H1 (cell line): Measurements from ENCODE around the gene CCNI2. TPM values are rescaled to one million over a fixed set of nuclear protein-coding genes. Genes with fewer than 3 reads are reported as not detected.

Experiments used
- CTCF ChIA-PET: fragments of 300-600 bp; sonication (Branson Sonifier 250); formaldehyde crosslinking; loops from one replicate; lab custom pipeline; 2021; ENCODE audit not compliant: partially characterized antibody; lab: Charles Lee
- POLR2A ChIA-PET: fragments of 300-600 bp; sonication (Branson Sonifier 250); formaldehyde crosslinking; loops from one replicate; lab custom pipeline; 2021; ENCODE audit warnings: inconsistent platforms; ENCODE audit not compliant: partially characterized antibody; lab: Charles Lee
- DNase-seq, 2 experiments: peaks; one replicate each; pipeline versions ENCODE4 v3.0.0 to v3.0.0-alpha.2; 2010 to 2022; ENCODE audit warnings: low spot score in 2 of 2, low read depth in 1 of 2, mixed read lengths in 1 of 2
- FAIRE-seq: peaks from 2 replicates; lab custom pipeline; 2011; peaks lifted over from hg19 to GRCh38; lab: Jason Lieb, UNC
- H2AFZ ChIP-seq: 2 replicates; pipeline ENCODE4 v1.8.1; 2012; ENCODE audit warnings: low read length, inconsistent platforms
- H2AK5ac ChIP-seq: 2 replicates; pipeline ENCODE4 v1.6.1; 2013; ENCODE audit warnings: low read depth, low read length
- H2BK120ac ChIP-seq: replicated peaks from 2 replicates; pipeline ENCODE3; 2013; ENCODE audit warnings: low read depth, low read length, inconsistent platforms
- H2BK12ac ChIP-seq: 2 replicates; pipeline ENCODE4 v1.6.1; 2013; ENCODE audit warnings: low read depth, low read length
- H2BK15ac ChIP-seq: 2 replicates; pipeline ENCODE4 v1.6.1; 2013; ENCODE audit warnings: low read length
- H2BK20ac ChIP-seq: 2 replicates; pipeline ENCODE4 v1.6.1; 2013; ENCODE audit warnings: low read length
- H2BK5ac ChIP-seq: 2 replicates; pipeline ENCODE4 v1.6.1; 2013; ENCODE audit warnings: low read depth, low read length
- H3K14ac ChIP-seq: 2 replicates; pipeline ENCODE4 v1.6.1; 2013; ENCODE audit warnings: inconsistent platforms; ENCODE audit not compliant: insufficient read length
- H3K18ac ChIP-seq: 2 replicates; pipeline ENCODE4 v1.6.1; 2013; ENCODE audit warnings: low read length; ENCODE audit errors: extremely low read depth
- H3K23ac ChIP-seq: 2 replicates; pipeline ENCODE4 v1.6.1; 2013; ENCODE audit warnings: inconsistent platforms; ENCODE audit not compliant: insufficient read length
- H3K23me2 ChIP-seq: 2 replicates; pipeline ENCODE4 v1.6.1; 2013; ENCODE audit warnings: low read depth, low read length
- H3K27ac ChIP-seq: 2 replicates; pipeline ENCODE4 v1.6.1; 2011; ENCODE audit warnings: low read depth, low read length, inconsistent platforms
- H3K27me3 ChIP-seq, 4 experiments: replicated peaks in 1 of 4; 1 replicate in 1 of 4; 2 replicates in 3 of 4; pipeline versions ENCODE4 v1.6.1 to v1.8.1; 2011 to 2013; ENCODE audit warnings: low read length in 3 of 4, mild to moderate bottlenecking in 3 of 4, inconsistent platforms in 2 of 4, mixed read lengths in 2 of 4, moderate library complexity in 1 of 4; ENCODE audit not compliant: control insufficient read depth in 3 of 4, insufficient read depth in 3 of 4; ENCODE audit errors: extremely low read depth in 1 of 4
- H3K36me3 ChIP-seq, 4 experiments: 2 replicates each; pipeline versions ENCODE4 v1.6.1 to v1.8.1; 2011 to 2013; ENCODE audit warnings: mild to moderate bottlenecking in 4 of 4, low read length in 3 of 4, moderate library complexity in 2 of 4, control low read depth in 1 of 4, inconsistent platforms in 1 of 4; ENCODE audit not compliant: insufficient read depth in 4 of 4, control insufficient read depth in 2 of 4
- H3K4ac ChIP-seq: replicated peaks from 2 replicates; pipeline ENCODE3; 2013; ENCODE audit warnings: low read length, low read depth, mixed read lengths, inconsistent platforms; ENCODE audit not compliant: insufficient read length
- H3K4me1 ChIP-seq, 4 experiments: replicated peaks in 1 of 4; 1 replicate in 1 of 4; 2 replicates in 3 of 4; pipeline versions ENCODE4 v1.6.1 to v1.8.1; 2011 to 2013; ENCODE audit warnings: low read length in 3 of 4, inconsistent platforms in 2 of 4, mixed read lengths in 1 of 4; ENCODE audit not compliant: insufficient read depth in 4 of 4, control insufficient read depth in 3 of 4
- H3K4me2 ChIP-seq, 2 experiments: 2 replicates each; pipeline versions ENCODE4 v1.6.1 to v1.8.1; 2011 to 2013; ENCODE audit warnings: low read depth in 2 of 2, low read length in 2 of 2, control low read depth in 1 of 2, inconsistent platforms in 1 of 2, mild to moderate bottlenecking in 1 of 2; ENCODE audit not compliant: insufficient read depth in 1 of 2
- H3K4me3 ChIP-seq, 4 experiments: fragments of 200-600, 300-600 bp in 1 of 4; sonication (generic), shearing (Covaris generic), sonication (Bioruptor Twin) in 1 of 4; 2 replicates each; pipeline versions ENCODE4 v1.5.1 to v1.8.1; 2011 to 2016; ENCODE audit warnings: low read length in 4 of 4, low read depth in 3 of 4, control low read depth in 2 of 4, inconsistent platforms in 2 of 4, mild to moderate bottlenecking in 2 of 4, mixed read lengths in 1 of 4, moderate library complexity in 1 of 4; ENCODE audit not compliant: insufficient read depth in 2 of 4; ENCODE audit errors: extremely low read depth in 1 of 4
- H3K56ac ChIP-seq: replicated peaks from 2 replicates; pipeline ENCODE3; 2013; ENCODE audit warnings: low read depth, mild to moderate bottlenecking, mixed read lengths, low read length, inconsistent platforms; ENCODE audit not compliant: insufficient read length
- H3K79me1 ChIP-seq: 2 replicates; pipeline ENCODE4 v1.6.1; 2013; ENCODE audit warnings: low read depth, low read length, control low read depth
- H3K79me2 ChIP-seq, 2 experiments: 2 replicates each; pipeline versions ENCODE4 v1.6.1 to v1.8.1; 2012 to 2013; ENCODE audit warnings: low read length in 2 of 2, mild to moderate bottlenecking in 2 of 2, inconsistent platforms in 1 of 2; ENCODE audit not compliant: insufficient read depth in 2 of 2, control insufficient read depth in 1 of 2
- H3K9ac ChIP-seq, 4 experiments: replicated peaks in 1 of 4; 1 replicate in 1 of 4; 2 replicates in 3 of 4; pipeline versions ENCODE4 v1.6.1 to v1.8.1; 2011 to 2013; ENCODE audit warnings: low read depth in 3 of 4, low read length in 3 of 4, control low read depth in 2 of 4, mild to moderate bottlenecking in 2 of 4, moderate library complexity in 2 of 4, inconsistent platforms in 1 of 4; ENCODE audit errors: extremely low read depth in 1 of 4
- H3K9me3 ChIP-seq, 2 experiments: 2 replicates each; pipeline versions ENCODE4 v1.6.1 to v1.8.1; 2012 to 2013; ENCODE audit warnings: mild to moderate bottlenecking in 2 of 2, moderate library complexity in 2 of 2, control low read depth in 1 of 2, inconsistent platforms in 1 of 2, low read depth in 1 of 2, low read length in 1 of 2, mixed read lengths in 1 of 2; ENCODE audit not compliant: insufficient read depth in 2 of 2
- H4K20me1 ChIP-seq, 2 experiments: replicated peaks in 1 of 2; 2 replicates each; pipeline versions ENCODE3 to v1.8.1; 2011 to 2013; ENCODE audit warnings: inconsistent platforms in 2 of 2, low read length in 2 of 2, mild to moderate bottlenecking in 1 of 2; ENCODE audit not compliant: insufficient read depth in 2 of 2, control insufficient read depth in 1 of 2
- H4K5ac ChIP-seq: 2 replicates; pipeline ENCODE4 v1.6.1; 2013; ENCODE audit warnings: low read length, low read depth, mixed read lengths, inconsistent platforms; ENCODE audit not compliant: insufficient read length
- H4K8ac ChIP-seq: 2 replicates; pipeline ENCODE4 v1.8.0; 2013; ENCODE audit warnings: mild to moderate bottlenecking, moderate library complexity, low read length, inconsistent platforms; ENCODE audit not compliant: insufficient read depth; ENCODE audit errors: extremely low read depth
- H4K91ac ChIP-seq: replicated peaks from 2 replicates; pipeline ENCODE3; 2013; ENCODE audit warnings: low read length, mixed read lengths, inconsistent platforms; ENCODE audit not compliant: insufficient read length
- whole genome bisulfite sequencing, 2 experiments: shearing (Covaris generic) in 1 of 2; methylation state at CpG; one replicate each; pipeline versions ENCODE4 v1.1.6 to v1.1.7; 2013 to 2015; ENCODE audit warnings: low lambda C conversion rate in 2 of 2, mixed read lengths in 2 of 2, inconsistent platforms in 1 of 2, low coverage in 1 of 2, missing lambda C conversion rate in 1 of 2; ENCODE audit not compliant: insufficient replicate concordance in 2 of 2, insufficient coverage in 1 of 2, insufficient read length in 1 of 2; ENCODE audit errors: extremely low coverage in 1 of 2, missing lambda C conversion rate in 1 of 2; 5-methylcytosine and 5-hydroxymethylcytosine counted together
- polyA plus RNA-seq, 7 experiments: library from polyadenylated mRNA; depleted of rRNA in 3 of 7; stranded (reverse) in 5 of 7; unstranded in 2 of 7; fragments of >200 nt in 5 of 7; fragments of 200-250 nt in 2 of 7; gene quantifications; 1 replicate in 5 of 7; 2 replicates in 1 of 7; 4 replicates in 1 of 7; pipeline versions ENCODE4 v1.2.1 to v1.2.3, GENCODE V29; 2011 to 2013; ENCODE audit warnings: missing spikeins in 2 of 7, mixed read lengths in 2 of 7
- total RNA-seq: library from RNA; stranded (reverse); fragmentation: NEBNext Ultra II Directional; extraction: Animal tissue kit (Norgen Biotek cat#: 25700); gene quantifications from 2 replicates; pipeline ENCODE4 v1.2.1, GENCODE V29; 2021

Gene CCNI2
- total and polyA plus RNA-seq, 2 of the 8 experiments (the other 6 are each of a cell fraction or from before 2014, with no cell fraction given) = 1.3 to 1.4 TPM

DNA sequence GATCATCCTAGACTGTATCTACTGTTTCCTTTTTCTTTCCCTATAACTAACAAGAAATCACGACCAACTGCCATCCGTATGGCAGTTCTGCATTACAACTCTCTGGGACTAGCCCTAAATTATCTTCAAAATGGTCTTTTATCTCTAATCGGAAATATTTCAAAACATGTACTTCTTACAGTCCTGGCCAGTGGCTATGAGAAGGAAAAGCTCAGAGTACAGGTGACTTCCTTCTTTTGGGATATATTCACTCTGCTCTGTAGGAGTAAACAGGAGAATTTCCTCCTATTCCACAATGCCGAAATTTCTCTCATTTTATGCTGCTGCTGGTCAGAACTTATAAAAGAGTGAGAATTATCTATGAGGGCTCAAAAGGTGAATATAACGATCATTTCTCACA is 31.6 kb downstream of the CCNI2 start:
- Histone ChIP-seq H4K20me1 (peaks cover 0 to 7% of the 10 kb centered on the region in 2 experiments), H3K9me3 (no peaks in the 10 kb centered on the region), H2BK120ac (no peak overlapping the region), H3K4ac (no peak overlapping the region), H3K9ac (no peak overlapping the region), H4K5ac (no peak overlapping the region), H3K36me3 (no peaks in the 10 kb centered on the region), H3K56ac (no peak overlapping the region), H4K8ac (no peak overlapping the region), H3K23ac (no peak overlapping the region), H2AFZ (no peak overlapping the region), H3K79me1 (no peaks in the 10 kb centered on the region; the same call in 1 of the 2 replicates), H3K79me2 (peaks cover 0 to 7% of the 10 kb centered on the region in 2 experiments; a peak in 1 of 4 replicates), H3K23me2 (peaks cover 10% of the 10 kb centered on the region), H3K27me3 (peaks cover 2 to 51% (median 34%) of the 10 kb centered on the region in 4 experiments), H2AK5ac (no peak overlapping the region), H3K18ac (no peak overlapping the region), H2BK15ac (no peak overlapping the region), H3K4me2 (no peak overlapping the region), H2BK5ac (no peak overlapping the region), H2BK20ac (no peak overlapping the region), H3K4me1 (peaks cover 0 to 9% (median 1%) of the 10 kb centered on the region in 4 experiments; a peak in 5 of 7 replicates), H3K14ac (no peak overlapping the region), H3K27ac (no peak overlapping the region), H3K4me3 (no peak overlapping the region), H4K91ac (no peak overlapping the region), H2BK12ac (no peak overlapping the region)
- POLR2A ChIA-PET = interaction anchor here (0.8 kb wide), 1 partner anchor 248 kb away, joined by 3 read pairs; no protein-coding TSS in a partner anchor
- 86% methylated on average over 5 of the region's 5 CpGs; no CpG with 5 or more reads in 1 of the 2 experiments for WGBS, 2 experiments
- CTCF ChIA-PET = interaction anchor here (0.7 to 2.1 kb wide), 6 partner anchors 18 to 252 kb away, joined by 3 to 8 read pairs (median 6); no protein-coding TSS in a partner anchor
- no peak for DNase-seq
- FAIRE-seq = no peak
